Progenitor cell of endocrine pancreas (in vitro differentiated cells): ENCODE results near the gene PLEKHM3. TPM values are rescaled to one million over a fixed set of nuclear protein-coding genes. Genes with fewer than 3 reads are reported as not detected.

Source experiments
- DNase-seq: peaks from one replicate; pipeline ENCODE4 v3.0.0; 2021; ENCODE audit warnings: low spot score; ENCODE audit not compliant: unreplicated experiment
- H3K27ac Mint-ChIP-seq: 2 replicates; pipeline ENCODE4 v1.8.0; 2021; ENCODE audit warnings: mild to moderate bottlenecking, moderate library complexity, mixed read lengths
- H3K27me3 Mint-ChIP-seq: 2 replicates; pipeline ENCODE4 v1.8.0; 2021; ENCODE audit warnings: mixed read lengths
- H3K36me3 Mint-ChIP-seq: 2 replicates; pipeline ENCODE4 v1.8.0; 2022; ENCODE audit warnings: mixed read lengths; ENCODE audit not compliant: insufficient read depth
- H3K4me1 Mint-ChIP-seq: 2 replicates; pipeline ENCODE4 v1.8.0; 2021; ENCODE audit warnings: low read depth, mixed read lengths
- H3K4me3 Mint-ChIP-seq: 2 replicates; pipeline ENCODE4 v1.8.0; 2021; ENCODE audit warnings: low read depth, mild to moderate bottlenecking, moderate library complexity, mixed read lengths
- H3K9me3 Mint-ChIP-seq: 2 replicates; pipeline ENCODE4 v1.8.0; 2021; ENCODE audit warnings: low read depth, mixed read lengths
- CTCF ChIP-seq: fragments of 200-600 bp; sonication (generic); IDR thresholded peaks from one replicate; pipeline ENCODE4 v1.5.0; 2021; ENCODE audit warnings: antibody characterized with exemption, mild to moderate bottlenecking; ENCODE audit not compliant: unreplicated experiment
- total RNA-seq: library from RNA; stranded (reverse); gene quantifications from 2 replicates; pipeline ENCODE4 v1.2.1, GENCODE V29; 2021

Gene PLEKHM3
- total RNA-seq, 1 donor from 2014 or later, result 19.2 TPM

DNA sequence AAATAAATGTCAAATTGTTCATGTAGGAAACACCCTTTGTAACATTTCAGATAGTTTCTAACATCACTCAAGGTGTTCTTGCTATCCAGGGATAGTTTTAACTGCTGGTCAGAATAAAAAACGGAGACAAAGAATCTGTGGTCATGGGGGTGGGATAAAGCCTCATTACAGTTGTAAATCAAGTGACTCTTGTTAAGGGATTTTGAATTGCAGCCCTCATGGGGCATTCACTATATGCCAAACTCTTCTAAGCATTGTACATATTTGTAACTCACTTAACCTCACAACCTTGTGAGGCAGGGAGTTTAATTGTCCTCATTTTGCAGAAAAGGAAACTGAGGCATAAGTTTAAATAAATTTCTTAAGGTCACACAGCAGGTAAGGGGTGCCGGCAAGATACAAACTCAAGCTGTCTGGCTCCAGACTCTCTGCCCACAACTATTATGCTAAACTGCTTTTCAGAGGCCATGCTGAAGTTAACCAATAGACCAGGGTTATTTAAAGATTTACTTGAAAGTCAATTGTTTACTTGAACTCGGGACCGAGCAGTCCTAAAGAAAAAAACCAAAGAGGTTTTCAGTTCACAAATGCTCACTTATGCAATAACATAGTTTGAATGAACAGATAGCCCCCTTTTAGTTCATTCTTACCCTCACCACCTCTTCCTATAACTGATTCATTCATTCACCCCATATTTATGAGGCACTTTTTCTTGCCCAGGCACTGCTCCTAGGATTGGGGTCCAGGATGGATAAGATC lies 134.1 kb downstream of the PLEKHM3 start:
- no peak for DNase-seq
- Mint-ChIP-seq H3K36me3 (no peaks in the 10 kb centered on the region), H3K9me3 (no peaks in the 10 kb centered on the region), H3K27ac (no peak overlapping the region), H3K27me3 (no peaks in the 10 kb centered on the region), H3K4me1 (peaks cover 22% of the 10 kb centered on the region), H3K4me3 (no peak overlapping the region)
- TF ChIP-seq CTCF, result no peak

- Mint-ChIP-seq H3K27me3 (no peaks in the 10 kb centered on the region), H3K36me3 (no peaks in the 10 kb centered on the region), H3K9me3 (no peaks in the 10 kb centered on the region), H3K4me3 (no peak overlapping the region), H3K4me1 (peaks cover 14% of the 10 kb centered on the region), H3K27ac (no peak overlapping the region)
- no peak for DNase-seq
- TF ChIP-seq CTCF, result no peak
These were observed 137.8 kb downstream of the PLEKHM3 start for GRCh38 chr2:207887500-207887899.

DNA sequence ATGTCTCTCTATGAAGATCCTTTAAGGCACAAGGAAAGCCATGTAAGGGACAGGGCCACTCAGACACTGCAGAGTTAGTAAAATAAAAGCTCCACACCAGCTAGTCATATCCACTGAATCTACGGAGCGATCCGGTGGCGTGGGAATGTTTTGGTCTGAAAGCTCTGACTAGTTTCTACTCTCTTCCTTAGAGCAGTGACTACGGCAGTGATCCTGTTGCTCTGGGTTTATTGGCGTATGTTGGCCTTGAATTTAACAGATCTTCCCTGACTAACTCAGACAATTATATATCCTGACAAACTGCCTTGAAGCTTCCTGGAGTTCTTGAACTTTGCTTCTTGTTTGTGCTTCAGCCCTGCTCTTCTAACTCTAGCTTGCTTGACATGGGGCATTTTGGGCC lies 140.3 kb downstream of the PLEKHM3 start:
- Mint-ChIP-seq H3K4me3 (no peak overlapping the region), H3K27ac (no peak overlapping the region), H3K4me1 (peaks cover 2% of the 10 kb centered on the region), H3K27me3 (no peaks in the 10 kb centered on the region), H3K9me3 (no peaks in the 10 kb centered on the region), H3K36me3 (no peaks in the 10 kb centered on the region)
- TF ChIP-seq CTCF, result no peak
- no peak for DNase-seq

- no peak for TF ChIP-seq CTCF
- Mint-ChIP-seq H3K36me3 (no peaks in the 10 kb centered on the region), H3K9me3 (no peaks in the 10 kb centered on the region), H3K4me1 (peaks cover 4% of the 10 kb centered on the region), H3K27me3 (no peaks in the 10 kb centered on the region), H3K4me3 (no peak overlapping the region), H3K27ac (no peak overlapping the region)
- no peak for DNase-seq
These were observed 141.2 kb downstream of the PLEKHM3 start for GRCh38 chr2:207884127-207884526.

GRCh38 chr2:207883002-207883780 lies 142.1 kb downstream of the PLEKHM3 start:
- Mint-ChIP-seq H3K27me3 (no peaks in the 10 kb centered on the region), H3K27ac (no peak overlapping the region), H3K4me3 (no peak overlapping the region), H3K9me3 (no peaks in the 10 kb centered on the region), H3K4me1 (peaks cover 4% of the 10 kb centered on the region), H3K36me3 (no peaks in the 10 kb centered on the region)
- TF ChIP-seq CTCF, result no peak
- DNase-seq, result no peak
